Measurements from ENCODE around the gene SPRN.

DNA sequence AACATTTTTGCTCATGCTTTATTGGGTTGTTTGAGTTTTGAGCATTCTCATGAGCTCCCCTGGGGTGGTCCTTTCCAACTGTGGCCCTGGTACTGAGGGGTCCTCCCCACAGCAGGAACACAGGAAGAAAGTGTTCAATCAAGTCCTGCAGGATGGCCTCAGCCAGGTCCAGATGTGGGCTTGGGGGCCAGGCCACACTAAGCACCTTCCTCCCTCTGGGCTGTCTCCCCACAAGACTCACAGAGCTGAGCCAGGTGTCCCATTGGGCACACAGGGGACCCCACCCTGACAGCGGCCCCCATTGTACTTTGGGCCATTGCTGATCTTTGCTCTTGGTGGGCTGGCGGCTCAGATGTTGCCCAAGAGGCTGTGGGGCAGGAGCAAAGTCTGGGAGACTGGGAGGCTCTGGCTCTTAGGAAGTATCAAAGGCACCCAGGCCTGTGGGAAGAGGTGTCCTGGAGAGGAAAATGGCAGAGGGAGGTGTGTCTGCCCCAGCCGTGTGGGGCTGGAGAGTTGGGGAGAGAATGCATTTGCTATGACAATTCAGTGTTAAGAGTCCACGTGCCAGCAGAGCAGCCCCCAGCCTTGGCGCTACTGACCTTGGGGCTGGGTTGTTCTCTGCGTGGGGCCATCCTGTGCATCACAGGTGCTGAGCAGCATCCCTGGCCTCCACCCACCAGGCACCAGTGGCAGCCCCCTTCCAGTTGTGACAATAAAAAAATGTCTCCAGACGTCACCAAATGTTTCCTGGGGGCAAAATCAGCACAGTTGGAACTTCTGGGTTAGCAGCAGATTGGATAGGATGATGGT is 47.1 kb upstream of the SPRN start:
- TF ChIP-seq POLR2A (IDR thresholded peaks at IDR 0.05; ENCODE audit: extremely low read depth, insufficient read length), result no peak
- TF ChIP-seq, protein P1, sequence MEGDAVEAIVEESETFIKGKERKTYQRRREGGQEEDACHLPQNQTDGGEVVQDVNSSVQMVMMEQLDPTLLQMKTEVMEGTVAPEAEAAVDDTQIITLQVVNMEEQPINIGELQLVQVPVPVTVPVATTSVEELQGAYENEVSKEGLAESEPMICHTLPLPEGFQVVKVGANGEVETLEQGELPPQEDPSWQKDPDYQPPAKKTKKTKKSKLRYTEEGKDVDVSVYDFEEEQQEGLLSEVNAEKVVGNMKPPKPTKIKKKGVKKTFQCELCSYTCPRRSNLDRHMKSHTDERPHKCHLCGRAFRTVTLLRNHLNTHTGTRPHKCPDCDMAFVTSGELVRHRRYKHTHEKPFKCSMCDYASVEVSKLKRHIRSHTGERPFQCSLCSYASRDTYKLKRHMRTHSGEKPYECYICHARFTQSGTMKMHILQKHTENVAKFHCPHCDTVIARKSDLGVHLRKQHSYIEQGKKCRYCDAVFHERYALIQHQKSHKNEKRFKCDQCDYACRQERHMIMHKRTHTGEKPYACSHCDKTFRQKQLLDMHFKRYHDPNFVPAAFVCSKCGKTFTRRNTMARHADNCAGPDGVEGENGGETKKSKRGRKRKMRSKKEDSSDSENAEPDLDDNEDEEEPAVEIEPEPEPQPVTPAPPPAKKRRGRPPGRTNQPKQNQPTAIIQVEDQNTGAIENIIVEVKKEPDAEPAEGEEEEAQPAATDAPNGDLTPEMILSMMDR (IDR thresholded peaks at IDR 0.05; ENCODE audit: low read depth, low read length), result no peak
- TF ChIP-seq MYC (IDR thresholded peaks at IDR 0.05; ENCODE audit: low read depth, low read length), result no peak
- TF ChIP-seq, protein P2, sequence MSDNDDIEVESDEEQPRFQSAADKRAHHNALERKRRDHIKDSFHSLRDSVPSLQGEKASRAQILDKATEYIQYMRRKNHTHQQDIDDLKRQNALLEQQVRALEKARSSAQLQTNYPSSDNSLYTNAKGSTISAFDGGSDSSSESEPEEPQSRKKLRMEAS (IDR thresholded peaks at IDR 0.05; ENCODE audit: low read depth, low read length), result no peak
